Keratinocyte (primary cell): ENCODE data around the gene SPANXA2. TPM values are rescaled to one million over a fixed set of nuclear protein-coding genes. Genes with fewer than 3 reads are reported as not detected.

ENCODE experiments used
- DNase-seq: peaks from one replicate; pipeline ENCODE4 v3.0.0-alpha.2; 2011; ENCODE audit warnings: low read depth, missing footprints, low spot score
- FAIRE-seq: peaks from 2 replicates; lab custom pipeline; 2011; peaks lifted over from hg19 to GRCh38; lab: Jason Lieb, UNC
- H2AFZ ChIP-seq: 2 replicates; pipeline ENCODE4 v1.6.0; 2012; ENCODE audit warnings: low read length, control low read depth, inconsistent platforms; ENCODE audit not compliant: control insufficient read depth
- H3K27ac ChIP-seq: 2 replicates; pipeline ENCODE4 v1.5.1; 2011; ENCODE audit warnings: low read length; ENCODE audit not compliant: control insufficient read depth, insufficient read depth
- H3K27me3 ChIP-seq: 3 replicates; pipeline ENCODE4 v1.6.0; 2011; ENCODE audit warnings: low read length; ENCODE audit not compliant: control insufficient read depth, insufficient read depth; ENCODE audit errors: extremely low read depth
- H3K36me3 ChIP-seq, 2 experiments: 2 replicates in 1 of 2; 3 replicates in 1 of 2; pipeline ENCODE4 v1.5.1; 2011; ENCODE audit warnings: low read length in 2 of 2, mild to moderate bottlenecking in 1 of 2; ENCODE audit not compliant: control insufficient read depth in 2 of 2, insufficient read depth in 2 of 2; ENCODE audit errors: extremely low read depth in 1 of 2
- H3K4me1 ChIP-seq: 3 replicates; pipeline ENCODE4 v1.5.1; 2011; ENCODE audit warnings: low read length; ENCODE audit not compliant: control insufficient read depth, insufficient read depth; ENCODE audit errors: extremely low read depth
- H3K4me2 ChIP-seq: 3 replicates; pipeline ENCODE4 v1.6.0; 2011; ENCODE audit warnings: low read depth, low read length; ENCODE audit not compliant: control insufficient read depth, insufficient read depth; ENCODE audit errors: extremely low read depth
- H3K4me3 ChIP-seq, 3 experiments: fragments of 200-600 bp in 1 of 3; sonication (generic) in 1 of 3; 2 replicates in 2 of 3; 3 replicates in 1 of 3; pipeline ENCODE4 v1.5.1; 2011 to 2016; ENCODE audit warnings: low read length in 3 of 3, mild to moderate bottlenecking in 3 of 3, control low read depth in 2 of 3, inconsistent platforms in 1 of 3, low read depth in 1 of 3, mixed read lengths in 1 of 3, mixed run types in 1 of 3, moderate library complexity in 1 of 3; ENCODE audit not compliant: control insufficient read depth in 2 of 3, insufficient read depth in 2 of 3; ENCODE audit errors: extremely low read depth in 1 of 3
- H3K79me2 ChIP-seq: 2 replicates; pipeline ENCODE4 v1.6.0; 2012; ENCODE audit warnings: low read length; ENCODE audit not compliant: control insufficient read depth, insufficient read depth
- H3K9ac ChIP-seq: 3 replicates; pipeline ENCODE4 v1.6.0; 2011; ENCODE audit warnings: low read length; ENCODE audit not compliant: control insufficient read depth, insufficient read depth; ENCODE audit errors: extremely low read depth
- H3K9me1 ChIP-seq: 3 replicates; pipeline ENCODE4 v1.6.0; 2011; ENCODE audit warnings: low read length; ENCODE audit not compliant: control insufficient read depth, insufficient read depth; ENCODE audit errors: extremely low read depth
- H3K9me3 ChIP-seq: 2 replicates; pipeline ENCODE4 v1.5.1; 2012; ENCODE audit warnings: low read depth, low read length; ENCODE audit not compliant: control insufficient read depth
- H4K20me1 ChIP-seq: 3 replicates; pipeline ENCODE4 v1.6.0; 2011; ENCODE audit warnings: low read length; ENCODE audit not compliant: control insufficient read depth, insufficient read depth; ENCODE audit errors: extremely low read depth
- CTCF ChIP-seq, 3 experiments: IDR thresholded peaks in 1 of 3; conservative IDR thresholded peaks in 1 of 3; optimal IDR thresholded peaks in 1 of 3; 2 replicates in 2 of 3; 3 replicates in 1 of 3; pipeline versions ENCODE3 to v1.5.1; 2011; ENCODE audit warnings: low read length in 3 of 3, mild to moderate bottlenecking in 3 of 3, moderate library complexity in 2 of 3, control low read depth in 1 of 3, inconsistent platforms in 1 of 3; ENCODE audit not compliant: insufficient read depth in 2 of 3; ENCODE audit errors: extremely low read depth in 1 of 3
- EZH2 ChIP-seq: IDR thresholded peaks from one replicate; pipeline ENCODE4 v1.6.1; 2012; ENCODE audit warnings: inconsistent platforms, mild to moderate bottlenecking, low read length, moderate library complexity
- dilution Hi-C: fragments of 300-500 bp; cut with MboI; formaldehyde crosslinking; loops from one replicate; pipeline ENCODE4 v1.7.0; 2020; ENCODE audit warnings: low sequenced_read_pairs; ENCODE audit not compliant: extremely low pct_ligation_motif_present
- polyA plus RNA-seq, 5 experiments: library from polyadenylated mRNA; depleted of rRNA in 3 of 5; stranded (reverse) in 3 of 5; stranded (forward) in 1 of 5; unstranded in 1 of 5; fragments of >200 nt; gene quantifications; 1 replicate in 1 of 5; 2 replicates in 3 of 5; 3 replicates in 1 of 5; pipeline versions ENCODE4 v1.2.1 to v1.2.3, GENCODE V29; 2011 to 2012; ENCODE audit warnings: missing spikeins in 2 of 5, low read depth in 1 of 5, low replicate concordance in 1 of 5

SPANXA2 gene
- polyA plus RNA-seq, 1 donor (not counting 4 experiments of a cell fraction or from before 2014, with no cell fraction given) = not detected

- no peak overlapping the region for H3K9ac ChIP-seq
- dilution Hi-C loops = no loop called here
- no peaks in the 10 kb centered on the region for H3K9me3 ChIP-seq
- TF ChIP-seq EZH2 = no peak
- no peak for TF ChIP-seq CTCF (optimal IDR thresholded peaks at IDR 0.05 in 1 of 3, IDR thresholded peaks at IDR 0.05 in 1 of 3, conservative IDR thresholded peaks at IDR 0.05 in 1 of 3; ENCODE audit: extremely low read depth in 1 of 3, insufficient read depth in 2 of 3, low read length in 3 of 3)
- H3K4me2 ChIP-seq = no peak overlapping the region
- no peaks in the 10 kb centered on the region for H4K20me1 ChIP-seq
- H3K27me3 ChIP-seq = no peaks in the 10 kb centered on the region
- H3K27ac ChIP-seq = no peak overlapping the region
- no peaks in the 10 kb centered on the region for H3K36me3 ChIP-seq
- H2AFZ ChIP-seq = no peak overlapping the region
- no peak overlapping the region for H3K4me3 ChIP-seq
- FAIRE-seq (no peak), DNase-seq (no peak)
- H3K4me1 ChIP-seq = no peaks in the 10 kb centered on the region
- H3K79me2 ChIP-seq = no peaks in the 10 kb centered on the region
- no peaks in the 10 kb centered on the region for H3K9me1 ChIP-seq
Observed at GRCh38 chrX:141609111-141609510, 19.6 kb downstream of the SPANXA2 start.

- Histone ChIP-seq H3K9me1 (no peaks in the 10 kb centered on the region), H3K79me2 (no peaks in the 10 kb centered on the region), H3K4me3 (no peak overlapping the region), H3K9ac (no peak overlapping the region), H3K4me2 (no peak overlapping the region), H3K27me3 (no peaks in the 10 kb centered on the region), H3K4me1 (no peaks in the 10 kb centered on the region), H2AFZ (no peak overlapping the region), H4K20me1 (no peaks in the 10 kb centered on the region), H3K27ac (no peak overlapping the region), H3K36me3 (no peaks in the 10 kb centered on the region), H3K9me3 (no peaks in the 10 kb centered on the region)
- dilution Hi-C loops = no loop called here
- FAIRE-seq (no peak), DNase-seq (no peak)
- TF ChIP-seq CTCF (optimal IDR thresholded peaks at IDR 0.05 in 1 of 3, IDR thresholded peaks at IDR 0.05 in 1 of 3, conservative IDR thresholded peaks at IDR 0.05 in 1 of 3; ENCODE audit: extremely low read depth in 1 of 3, insufficient read depth in 2 of 3, low read length in 3 of 3) (no peak), EZH2 (no peak)
Observed at GRCh38 chrX:141619336-141619735, 29.8 kb downstream of the SPANXA2 start.
